ENCODE results near the gene LINC00237. TPM values are rescaled to one million over a fixed set of nuclear protein-coding genes. Genes with fewer than 3 reads are reported as not detected.

The LINC00237 gene
- total and polyA plus RNA-seq, 2 experiments from 2014 or later, result 0.31 to 2.0 TPM

- TF ChIP-seq ZNF462 (CRISPR knock-in tag; IDR thresholded peaks at IDR 0.05), result no peak
- no peak for TF ChIP-seq EZH2 (IDR thresholded peaks at IDR 0.05; ENCODE audit: low read depth, unreplicated experiment)
- no peak for TF ChIP-seq REST (IDR thresholded peaks at IDR 0.05; ENCODE audit: unreplicated experiment)
- no peak for TF ChIP-seq NANOG (IDR thresholded peaks at IDR 0.05; ENCODE audit: borderline replicate concordance)
- no peak for TF ChIP-seq EZH2phosphoT487 (IDR thresholded peaks at IDR 0.05; ENCODE audit: unreplicated experiment)
- TF ChIP-seq CREB1 (CRISPR knock-in tag; IDR thresholded peaks at IDR 0.05; ENCODE audit: low read depth), result no peak
Observed at GRCh38 chr20:21090721-21091120, 15.4 kb downstream of the LINC00237 start (continued).

All from GM23338 (cell line).